HepG2 (cell line): ENCODE measurements around the gene ANAPC2. TPM values are rescaled to one million over a fixed set of nuclear protein-coding genes. Genes with fewer than 3 reads are reported as not detected.
A peak's percentile ranks its signal among the peaks of the same experiment; 100 is the strongest.

Experiments used
- BCL3 ChIP-seq: sonication (generic); formaldehyde crosslinking; IDR thresholded peaks from 2 replicates; pipeline ENCODE4 v1.5.1; 2020; ENCODE audit warnings: mild to moderate bottlenecking, missing genetic modification reagents, moderate library complexity
- FOXA1 ChIP-seq, 2 experiments: fragments of 450-650 bp in 1 of 2; sonication (generic) in 1 of 2; formaldehyde crosslinking in 1 of 2; IDR thresholded peaks; 2 replicates each; pipeline versions ENCODE4 v1.4.0 to v1.6.1; 2016 to 2020; ENCODE audit warnings: missing genetic modification reagents in 1 of 2
- GFI1 ChIP-seq: sonication (generic); formaldehyde crosslinking; IDR thresholded peaks from 2 replicates; pipeline ENCODE4 v1.5.0; 2020; ENCODE audit warnings: missing genetic modification reagents, mild to moderate bottlenecking, borderline replicate concordance
- GLMP ChIP-seq: sonication (generic); formaldehyde crosslinking; IDR thresholded peaks from 2 replicates; pipeline ENCODE4 v1.9.0; 2021; ENCODE audit warnings: missing genetic modification reagents, mild to moderate bottlenecking, borderline replicate concordance
- HOMEZ ChIP-seq: IDR thresholded peaks from 2 replicates; pipeline ENCODE4 v1.6.1; 2016; ENCODE audit warnings: low read depth
- JUND ChIP-seq: sonication (generic); formaldehyde crosslinking; IDR thresholded peaks from 2 replicates; pipeline ENCODE4 v1.8.0; 2022; ENCODE audit warnings: mild to moderate bottlenecking, missing genetic modification reagents
- KAT8 ChIP-seq: IDR thresholded peaks from 2 replicates; pipeline ENCODE4 v1.6.1; 2016; ENCODE audit warnings: missing genetic modification reagents, missing compliant biosample characterization
- KDM5A ChIP-seq: fragments of 200-600 bp; sonication (generic); IDR thresholded peaks from 2 replicates; pipeline ENCODE4 v1.7.0; 2018; ENCODE audit warnings: antibody characterized with exemption, mild to moderate bottlenecking, low read length, borderline replicate concordance
- SSRP1 ChIP-seq: IDR thresholded peaks from 2 replicates; pipeline ENCODE4 v1.6.1; 2016; ENCODE audit warnings: control low read depth
- TSC22D2 ChIP-seq: sonication (generic); formaldehyde crosslinking; IDR thresholded peaks from 2 replicates; pipeline ENCODE4 v1.5.1; 2020; ENCODE audit warnings: missing genetic modification reagents, mild to moderate bottlenecking, borderline replicate concordance
- YEATS2 ChIP-seq: sonication (generic); formaldehyde crosslinking; IDR thresholded peaks from 2 replicates; pipeline ENCODE4 v1.4.0; 2020; ENCODE audit warnings: missing genetic modification reagents, borderline replicate concordance
- YY1 ChIP-seq: IDR thresholded peaks from 2 replicates; pipeline ENCODE4 v1.6.1; 2011; ENCODE audit warnings: low read length, low read depth, moderate library complexity, mild to moderate bottlenecking; ENCODE audit not compliant: insufficient read depth, insufficient replicate concordance
- ZBTB14 ChIP-seq: sonication (generic); formaldehyde crosslinking; IDR thresholded peaks from 2 replicates; pipeline ENCODE4 v1.4.0; 2020; ENCODE audit warnings: missing genetic modification reagents
- ZFP36 ChIP-seq: fragments of 150-350 bp; IDR thresholded peaks from 2 replicates; pipeline ENCODE4 v1.6.1; 2018; ENCODE audit warnings: borderline replicate concordance, low read length, low read depth; ENCODE audit not compliant: partially characterized antibody
- ZNF160 ChIP-seq: sonication (generic); formaldehyde crosslinking; IDR thresholded peaks from 2 replicates; pipeline ENCODE4 v1.8.0; 2022; ENCODE audit warnings: mild to moderate bottlenecking, inconsistent platforms, missing genetic modification reagents
- ZNF232 ChIP-seq: sonication (generic); formaldehyde crosslinking; IDR thresholded peaks from 2 replicates; pipeline ENCODE4 v1.4.0; 2020; ENCODE audit warnings: missing genetic modification reagents, borderline replicate concordance
- ZNF317 ChIP-seq: sonication (generic); formaldehyde crosslinking; IDR thresholded peaks from 2 replicates; pipeline ENCODE4 v1.5.0; 2020; ENCODE audit warnings: mild to moderate bottlenecking, missing genetic modification reagents
- ZNF432 ChIP-seq: sonication (generic); formaldehyde crosslinking; IDR thresholded peaks from 2 replicates; pipeline ENCODE4 v1.5.0; 2020; ENCODE audit warnings: missing genetic modification reagents, mild to moderate bottlenecking, borderline replicate concordance
- ZNF546 ChIP-seq: sonication (generic); formaldehyde crosslinking; conservative IDR thresholded peaks from 2 replicates; pipeline ENCODE4 v1.8.1; 2023; ENCODE audit warnings: mild to moderate bottlenecking, missing genetic modification reagents
- ZNF672 ChIP-seq: sonication (generic); formaldehyde crosslinking; IDR thresholded peaks from 2 replicates; pipeline ENCODE4 v1.8.1; 2022; ENCODE audit warnings: missing genetic modification reagents
- ZUFSP ChIP-seq: sonication (generic); formaldehyde crosslinking; IDR thresholded peaks from 2 replicates; pipeline ENCODE4 v1.9.0; 2021; ENCODE audit warnings: missing genetic modification reagents, mild to moderate bottlenecking, borderline replicate concordance
- polyA plus RNA-seq, 8 experiments: library from polyadenylated mRNA; depleted of rRNA in 3 of 8; stranded (reverse) in 7 of 8; unstranded in 1 of 8; fragments of >200 nt; fragmentation: Illumina TruSeq in 4 of 8; extraction: Trizol in 4 of 8; gene quantifications; 2 replicates each; pipeline versions ENCODE4 v1.2.1 to v1.2.3, GENCODE V29; 2011 to 2016; ENCODE audit warnings: low read depth in 4 of 8, missing spikeins in 1 of 8, mixed read lengths in 1 of 8; ENCODE audit not compliant: insufficient read depth in 1 of 8
- total RNA-seq, 5 experiments: library from RNA; depleted of rRNA; stranded (reverse); fragments of >200 nt; fragmentation: Illumina TruSeq; extraction: Trizol; gene quantifications; 2 replicates each; pipeline ENCODE4 v1.2.3, GENCODE V29; 2016; ENCODE audit warnings: low read depth in 1 of 5

Gene ANAPC2
- total and polyA plus RNA-seq, 2 of the 13 experiments (the other 11 are each of a cell fraction or from before 2014, with no cell fraction given): 12.3 to 15.4 TPM

- TF ChIP-seq ZUFSP (CRISPR knock-in tag) (no peak), JUND (CRISPR knock-in tag) (no peak), ZBTB14 (CRISPR knock-in tag) (peak; percentile 37; the same call in 1 of the 2 replicates), GLMP (CRISPR knock-in tag) (no peak), ZNF160 (CRISPR knock-in tag) (no peak; the same call in 1 of the 2 replicates), YEATS2 (peak; percentile 95), HOMEZ (CRISPR knock-in tag) (no peak), ZNF546 (CRISPR knock-in tag) (no peak), ZNF432 (no peak), ZNF232 (CRISPR knock-in tag) (0 out of 2 replicates have a peak, but pooled peaks have one; percentile 67), BCL3 (CRISPR knock-in tag) (peak; percentile 49; the same call in 1 of the 2 replicates), YY1 (peak; percentile 94), FOXA1 (IDR thresholded peaks at IDR 0.05) (no peak), FOXA1 (CRISPR knock-in tag; IDR thresholded peaks at IDR 0.05) (peak; percentile 28; the same call in 1 of the 2 replicates), TSC22D2 (CRISPR knock-in tag) (no peak), KAT8 (CRISPR knock-in tag) (peak; percentile 99), GFI1 (CRISPR knock-in tag) (no peak; the same call in 1 of the 2 replicates), SSRP1 (CRISPR knock-in tag) (no peak), ZNF672 (CRISPR knock-in tag) (no peak), ZNF317 (CRISPR knock-in tag) (no peak), ZFP36 (no peak), KDM5A (peak; percentile 99)
These were observed 17.0 kb upstream of the ANAPC2 start, which contains the start of the genes NDOR1 and TMEM203 (continued) for GRCh38 chr9:137205126-137206069.
